Natural killer cell (primary cell): Measurements from ENCODE around the gene SAV1. TPM values are rescaled to one million over a fixed set of nuclear protein-coding genes. Genes with fewer than 3 reads are reported as not detected.

Source experiments
- ATAC-seq, 3 donors: fragments of 150-1000 bp in 2 of 3; fragments of 200-7000 bp in 1 of 3; cut with Tn5 transposase; 1 replicate in 1 of 3; 2 replicates in 2 of 3; pipeline ENCODE4 v1.10.0; 2021; ENCODE audit warnings: mild to moderate bottlenecking in 2 of 3, moderate library complexity in 2 of 3
- DNase-seq, 2 donors: peaks; one replicate each; pipeline versions ENCODE4 v3.0.0 to v3.0.0-alpha.2; 2013 to 2021; ENCODE audit warnings: mixed read lengths in 1 of 2
- H3K27ac ChIP-seq: one replicate; pipeline ENCODE4 v1.5.1; 2013; ENCODE audit warnings: mild to moderate bottlenecking, low read length
- H3K27me3 ChIP-seq: one replicate; pipeline ENCODE4 v1.6.1; 2013; ENCODE audit warnings: low read length; ENCODE audit not compliant: control insufficient read depth, insufficient read depth
- H3K36me3 ChIP-seq: one replicate; pipeline ENCODE4 v1.6.1; 2013; ENCODE audit warnings: low read length; ENCODE audit not compliant: control insufficient read depth, insufficient read depth
- H3K4me1 ChIP-seq: one replicate; pipeline ENCODE4 v1.6.1; 2013; ENCODE audit warnings: low read length; ENCODE audit not compliant: control insufficient read depth, insufficient read depth
- H3K4me3 ChIP-seq: one replicate; pipeline ENCODE4 v1.5.1; 2013; ENCODE audit warnings: low read length
- H3K9me3 ChIP-seq: one replicate; pipeline ENCODE4 v1.6.1; 2013; ENCODE audit warnings: low read length; ENCODE audit not compliant: control insufficient read depth, insufficient read depth
- H3K27ac Mint-ChIP-seq, 2 donors: one replicate each; pipeline ENCODE4 v1.8.0; 2022; ENCODE audit warnings: mild to moderate bottlenecking in 2 of 2, mixed read lengths in 2 of 2, moderate library complexity in 1 of 2
- H3K27me3 Mint-ChIP-seq, 2 donors: one replicate each; pipeline ENCODE4 v1.8.0; 2022; ENCODE audit warnings: low read depth in 2 of 2, mixed read lengths in 2 of 2
- H3K36me3 Mint-ChIP-seq: one replicate; pipeline ENCODE4 v1.8.0; 2022; ENCODE audit warnings: mixed read lengths
- H3K4me1 Mint-ChIP-seq, 2 donors: one replicate each; pipeline ENCODE4 v1.8.0; 2022; ENCODE audit warnings: mixed read lengths in 2 of 2
- H3K4me3 Mint-ChIP-seq: one replicate; pipeline ENCODE4 v1.8.0; 2022; ENCODE audit warnings: mild to moderate bottlenecking, moderate library complexity, mixed read lengths
- H3K9me3 Mint-ChIP-seq, 2 donors: one replicate each; pipeline ENCODE4 v1.8.0; 2022; ENCODE audit warnings: mixed read lengths in 2 of 2
- WGBS: methylation state at CpG from one replicate; pipeline ENCODE4 v1.1.7; 2013; ENCODE audit warnings: missing lambda C conversion rate; ENCODE audit not compliant: insufficient coverage; 5-methylcytosine and 5-hydroxymethylcytosine counted together
- intact Hi-C: fragments of 100-400 bp; cut with micrococcal nuclease; formaldehyde crosslinking; loops from one replicate; pipeline ENCODE4 v1.14.2; 2022
- total RNA-seq, 4 donors: library from RNA; stranded (reverse); fragments of 120-200 nt in 1 of 4; gene quantifications; one replicate each; pipeline versions ENCODE4 v1.2.3 to v1.2.4, GENCODE V29; 2013 to 2022
- TF ChIP-seq, protein P1 (sequence below): fragments of 200-600 bp; IDR thresholded peaks from one replicate; pipeline ENCODE4 v1.8.0; 2022; ENCODE audit warnings: antibody characterized with exemption

SAV1 gene
- total RNA-seq, 3 donors from 2014 or later (not counting 1 experiment from before 2014, with no cell fraction given) = 3.0 to 6.6 (median 6.6) TPM

DNA sequence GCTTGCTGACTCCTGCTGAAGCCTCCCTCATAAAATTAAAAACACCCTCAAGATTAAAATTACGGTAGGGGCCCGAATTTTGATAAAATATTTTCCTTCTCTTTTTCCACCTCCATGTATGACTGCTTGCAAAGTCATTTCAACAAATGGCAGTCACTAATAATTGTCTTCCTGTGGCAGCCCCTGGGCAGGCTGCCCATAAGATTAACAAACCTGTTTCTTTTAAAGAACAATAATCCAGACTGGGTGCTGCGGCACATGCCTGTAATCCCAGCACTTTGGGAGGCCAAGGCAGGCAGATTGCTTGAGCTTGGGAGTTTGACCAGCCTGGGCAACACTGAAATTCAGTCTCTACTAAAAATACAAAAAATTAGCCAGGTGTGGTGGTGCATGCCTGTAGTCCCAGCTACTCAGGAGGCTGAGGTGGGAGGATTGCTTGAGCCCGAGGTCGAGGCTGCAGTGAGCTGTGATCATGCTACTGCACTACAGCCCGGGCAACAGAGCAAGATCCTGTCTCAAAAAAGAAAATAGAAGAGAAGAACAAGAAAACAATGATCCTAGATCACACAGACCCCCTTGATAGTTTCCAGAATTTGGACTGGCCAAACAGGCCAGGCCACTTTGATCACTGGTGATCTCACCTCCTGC is 8.7 kb downstream of the SAV1 start:
- H3K27ac Mint-ChIP-seq = no peak overlapping the region
- H3K9me3 Mint-ChIP-seq = no peaks in the 10 kb centered on the region
- H3K4me3 Mint-ChIP-seq = no peak overlapping the region
- DNase-seq (no peak), ATAC-seq (no peak)
- TF ChIP-seq, protein P1, sequence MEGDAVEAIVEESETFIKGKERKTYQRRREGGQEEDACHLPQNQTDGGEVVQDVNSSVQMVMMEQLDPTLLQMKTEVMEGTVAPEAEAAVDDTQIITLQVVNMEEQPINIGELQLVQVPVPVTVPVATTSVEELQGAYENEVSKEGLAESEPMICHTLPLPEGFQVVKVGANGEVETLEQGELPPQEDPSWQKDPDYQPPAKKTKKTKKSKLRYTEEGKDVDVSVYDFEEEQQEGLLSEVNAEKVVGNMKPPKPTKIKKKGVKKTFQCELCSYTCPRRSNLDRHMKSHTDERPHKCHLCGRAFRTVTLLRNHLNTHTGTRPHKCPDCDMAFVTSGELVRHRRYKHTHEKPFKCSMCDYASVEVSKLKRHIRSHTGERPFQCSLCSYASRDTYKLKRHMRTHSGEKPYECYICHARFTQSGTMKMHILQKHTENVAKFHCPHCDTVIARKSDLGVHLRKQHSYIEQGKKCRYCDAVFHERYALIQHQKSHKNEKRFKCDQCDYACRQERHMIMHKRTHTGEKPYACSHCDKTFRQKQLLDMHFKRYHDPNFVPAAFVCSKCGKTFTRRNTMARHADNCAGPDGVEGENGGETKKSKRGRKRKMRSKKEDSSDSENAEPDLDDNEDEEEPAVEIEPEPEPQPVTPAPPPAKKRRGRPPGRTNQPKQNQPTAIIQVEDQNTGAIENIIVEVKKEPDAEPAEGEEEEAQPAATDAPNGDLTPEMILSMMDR = no peak
- Histone ChIP-seq H3K27ac (no peak overlapping the region), H3K36me3 (no peaks in the 10 kb centered on the region), H3K4me3 (no peak overlapping the region), H3K27me3 (no peaks in the 10 kb centered on the region), H3K4me1 (no peaks in the 10 kb centered on the region), H3K9me3 (no peaks in the 10 kb centered on the region)
- H3K36me3 Mint-ChIP-seq = no peaks in the 10 kb centered on the region
- H3K27me3 Mint-ChIP-seq = peaks cover 0 to 7% of the 10 kb centered on the region in 2 donors
- intact Hi-C loops = no loop called here
- 89% methylated on average over 6 of the region's 6 CpGs for WGBS
- H3K4me1 Mint-ChIP-seq = peaks cover 10 to 16% of the 10 kb centered on the region in 2 donors

DNA sequence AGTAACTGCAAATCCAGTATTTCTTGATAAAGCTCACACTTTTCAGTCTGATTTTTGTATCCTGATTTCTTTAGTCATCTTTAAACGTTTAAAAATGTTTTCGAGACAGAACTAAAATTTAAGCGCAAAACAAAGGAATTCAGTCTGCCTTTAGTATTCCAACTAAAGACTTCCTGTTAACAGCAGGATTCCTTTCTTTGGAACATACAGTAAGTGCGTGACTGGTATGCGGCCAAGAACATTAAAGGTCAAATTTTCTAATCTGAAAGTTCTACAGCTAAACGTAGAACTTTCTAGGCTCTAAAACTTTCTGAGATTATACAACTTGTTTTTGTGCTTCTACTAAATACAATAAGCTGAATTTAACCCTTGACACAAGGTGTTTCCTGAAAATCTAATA is 9.9 kb downstream of the SAV1 start:
- no peaks in the 10 kb centered on the region for H3K27me3 ChIP-seq
- H3K36me3 ChIP-seq = no peaks in the 10 kb centered on the region
- Mint-ChIP-seq H3K4me1 (peaks cover 9 to 10% of the 10 kb centered on the region in 2 donors), H3K27ac (no peak overlapping the region), H3K27me3 (peaks cover 0 to 7% of the 10 kb centered on the region in 2 donors), H3K9me3 (no peaks in the 10 kb centered on the region), H3K4me3 (no peak overlapping the region), H3K36me3 (no peaks in the 10 kb centered on the region)
- TF ChIP-seq, protein P1 = no peak
- no peak overlapping the region for H3K4me3 ChIP-seq
- ATAC-seq = no peak
- intact Hi-C loops = no loop called here
- DNase-seq = no peak
- no peaks in the 10 kb centered on the region for H3K9me3 ChIP-seq
- 90% methylated on average over 6 of the region's 6 CpGs for WGBS
- no peaks in the 10 kb centered on the region for H3K4me1 ChIP-seq
- no peak overlapping the region for H3K27ac ChIP-seq

DNA sequence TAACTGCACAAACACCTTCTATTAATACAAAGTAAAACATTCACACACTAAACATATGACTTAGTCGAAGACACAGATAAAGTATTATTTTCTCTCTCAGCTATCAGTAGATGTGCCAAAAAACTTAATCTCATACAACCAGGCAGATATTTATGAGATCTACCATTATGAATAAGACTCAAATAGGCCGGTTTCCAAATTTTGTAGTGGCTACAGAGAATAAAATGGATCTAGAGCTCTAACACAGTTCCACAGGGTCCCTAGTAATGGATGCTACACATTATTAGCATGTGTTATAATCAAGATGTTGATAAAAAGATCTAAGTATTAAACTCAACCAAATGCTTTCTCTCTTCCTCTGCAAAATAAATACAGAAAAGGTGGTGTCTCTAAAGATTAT is 10.4 kb downstream of the SAV1 start:
- Histone ChIP-seq H3K4me1 (no peaks in the 10 kb centered on the region), H3K4me3 (no peak overlapping the region), H3K27me3 (no peaks in the 10 kb centered on the region), H3K27ac (no peak overlapping the region), H3K9me3 (no peaks in the 10 kb centered on the region), H3K36me3 (no peaks in the 10 kb centered on the region)
- intact Hi-C loops = no loop called here
- Mint-ChIP-seq H3K27ac (no peak overlapping the region), H3K4me3 (no peak overlapping the region), H3K9me3 (no peaks in the 10 kb centered on the region), H3K36me3 (no peaks in the 10 kb centered on the region), H3K27me3 (peaks cover 0 to 2% of the 10 kb centered on the region in 2 donors), H3K4me1 (peaks cover 9 to 10% of the 10 kb centered on the region in 2 donors)
- WGBS = 100% methylated on average over 2 of the region's 2 CpGs
- DNase-seq (no peak), ATAC-seq (no peak)
- TF ChIP-seq, protein P1 = no peak

DNA sequence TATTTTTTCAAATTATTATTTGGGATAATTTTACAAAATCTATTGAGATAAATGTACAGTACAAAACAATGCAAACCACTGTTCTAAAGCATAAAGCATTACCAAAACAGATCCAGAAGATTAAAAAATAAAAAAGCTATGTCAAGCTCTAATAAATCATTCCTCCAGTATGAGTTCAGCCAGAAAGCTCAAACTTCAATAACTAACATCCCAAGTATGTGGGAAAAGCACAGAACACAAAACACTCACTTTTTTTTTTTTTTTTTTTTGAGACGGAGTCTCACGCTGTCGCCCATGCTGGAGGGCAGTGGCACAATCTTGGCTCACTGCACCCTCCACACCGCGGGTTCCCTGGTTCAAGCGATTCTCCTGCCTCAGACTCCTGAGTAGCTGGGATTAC is 11.3 kb downstream of the SAV1 start:
- TF ChIP-seq, protein P1 = no peak
- intact Hi-C loops = no loop called here

More for the DNA sequence above, 11.3 kb downstream of the SAV1 start:
- ATAC-seq (no peak), DNase-seq (no peak)
- peaks cover 9 to 10% of the 10 kb centered on the region in 2 donors for H3K4me1 Mint-ChIP-seq
- no peaks in the 10 kb centered on the region for H3K27me3 ChIP-seq
- H3K9me3 Mint-ChIP-seq = no peaks in the 10 kb centered on the region
- H3K36me3 ChIP-seq = no peaks in the 10 kb centered on the region
- H3K27ac Mint-ChIP-seq = no peak overlapping the region
- no peak overlapping the region for H3K27ac ChIP-seq
- H3K4me1 ChIP-seq = no peaks in the 10 kb centered on the region
- H3K9me3 ChIP-seq = no peaks in the 10 kb centered on the region
- H3K27me3 Mint-ChIP-seq = no peaks in the 10 kb centered on the region
- no peak overlapping the region for H3K4me3 Mint-ChIP-seq
- no peak overlapping the region for H3K4me3 ChIP-seq
- WGBS = 97% methylated on average over 5 of the region's 6 CpGs
- H3K36me3 Mint-ChIP-seq = no peaks in the 10 kb centered on the region
